ENCODE measurements around the gene RPL15. TPM values are rescaled to one million over a fixed set of nuclear protein-coding genes. Genes with fewer than 3 reads are reported as not detected.

RPL15 gene
- total and polyA plus RNA-seq, 2 of the 8 experiments (the other 6 are each of a cell fraction or from before 2014, with no cell fraction given): 2,819 to 6,473 TPM

DNA sequence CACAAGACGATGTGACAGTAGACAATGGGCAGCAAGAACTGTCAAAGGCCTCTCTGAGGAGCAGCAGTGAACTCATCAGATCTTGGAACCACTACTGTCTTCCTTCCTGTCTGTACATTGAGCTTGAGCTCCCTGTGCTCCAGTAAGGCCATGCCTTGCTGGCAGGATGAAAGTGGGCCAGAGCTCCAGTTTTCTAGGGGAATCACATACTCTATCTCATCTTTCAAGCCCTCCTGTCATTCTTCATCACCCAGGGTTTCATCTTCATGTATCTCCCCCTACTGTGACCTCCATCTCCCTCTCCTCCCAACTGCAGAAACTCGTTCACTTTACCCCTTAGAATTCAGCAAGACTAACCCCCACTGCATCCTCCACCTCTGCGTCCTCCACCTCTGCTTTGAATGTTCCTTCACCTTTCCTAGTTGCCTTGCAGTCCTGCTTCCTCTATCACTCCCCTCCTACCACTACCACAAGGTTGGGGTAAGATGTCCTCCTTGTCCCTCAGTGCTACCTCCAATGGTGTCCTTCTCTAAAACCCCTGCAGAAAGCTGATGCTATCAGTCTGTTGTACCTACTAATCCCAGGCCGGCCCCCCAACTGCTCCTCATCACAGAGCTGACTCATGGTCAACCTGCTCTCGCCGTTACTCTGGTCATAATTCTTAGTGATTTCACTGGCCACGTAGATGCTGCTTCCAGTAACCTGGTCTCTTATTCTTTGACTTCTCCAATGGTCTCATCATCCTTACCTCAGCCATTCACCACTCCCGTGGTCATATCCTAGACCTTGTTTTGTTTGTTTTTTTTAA, 22.5 kb upstream of the RPL15 start:
- Histone ChIP-seq H3K4me1 (replicated peaks in 1 of 4; ENCODE audit: control insufficient read depth in 3 of 4, insufficient read depth in 4 of 4, low read length in 3 of 4) (peaks cover 0 to 7% (median 1%) of the 10 kb centered on the region in 4 experiments; a peak in 3 of 7 replicates), H3K4me3 (ENCODE audit: extremely low read depth in 1 of 4, insufficient read depth in 2 of 4, low read depth in 3 of 4, low read length in 4 of 4) (no peak overlapping the region), H3K56ac (replicated peaks; ENCODE audit: insufficient read length, low read depth, low read length) (no peak overlapping the region), H2AK5ac (ENCODE audit: low read depth, low read length) (no peak overlapping the region), H2AFZ (ENCODE audit: low read length) (no peak overlapping the region), H3K27ac (ENCODE audit: low read depth, low read length) (no peak overlapping the region), H3K36me3 (ENCODE audit: control insufficient read depth in 2 of 4, insufficient read depth in 4 of 4, low read length in 3 of 4) (peaks cover 7 to 40% (median 21%) of the 10 kb centered on the region in 4 experiments; a peak in 6 of 8 replicates), H3K9ac (replicated peaks in 1 of 4; ENCODE audit: extremely low read depth in 1 of 4, low read depth in 3 of 4, low read length in 3 of 4) (no peak overlapping the region), H4K91ac (replicated peaks; ENCODE audit: insufficient read length, low read length) (no peak overlapping the region), H2BK5ac (ENCODE audit: low read depth, low read length) (no peak overlapping the region), H3K23ac (ENCODE audit: insufficient read length) (no peak overlapping the region), H2BK12ac (ENCODE audit: low read depth, low read length) (no peak overlapping the region), H2BK120ac (replicated peaks; ENCODE audit: low read depth, low read length) (no peak overlapping the region), H3K18ac (ENCODE audit: extremely low read depth, low read length) (no peak overlapping the region), H4K20me1 (replicated peaks in 1 of 2; ENCODE audit: control insufficient read depth in 1 of 2, insufficient read depth in 2 of 2, low read length in 2 of 2) (peaks cover 2 to 5% of the 10 kb centered on the region in 2 experiments), H2BK15ac (ENCODE audit: low read length) (no peak overlapping the region), H3K4me2 (ENCODE audit: insufficient read depth in 1 of 2, low read depth in 2 of 2, low read length in 2 of 2) (no peak overlapping the region), H3K79me1 (ENCODE audit: low read depth, low read length) (0 out of 2 replicates have a peak, but pooled peaks cover 2% of the 10 kb centered on the region), H3K23me2 (ENCODE audit: low read depth, low read length) (no peaks in the 10 kb centered on the region), H3K27me3 (replicated peaks in 1 of 4; ENCODE audit: control insufficient read depth in 3 of 4, extremely low read depth in 1 of 4, insufficient read depth in 3 of 4, low read length in 3 of 4) (no peaks in the 10 kb centered on the region), H4K8ac (ENCODE audit: extremely low read depth, insufficient read depth, low read length) (no peak overlapping the region), H3K14ac (ENCODE audit: insufficient read length) (no peak overlapping the region), H3K9me3 (ENCODE audit: insufficient read depth in 2 of 2, low read depth in 1 of 2, low read length in 1 of 2) (peaks cover 3% of the 10 kb centered on the region in 2 experiments; a peak in 2 of 4 replicates), H3K79me2 (ENCODE audit: control insufficient read depth in 1 of 2, insufficient read depth in 2 of 2, low read length in 2 of 2) (peaks cover 0 to 2% of the 10 kb centered on the region in 2 experiments; a peak in 1 of 4 replicates), H2BK20ac (ENCODE audit: low read length) (no peak overlapping the region), H3K4ac (replicated peaks; ENCODE audit: insufficient read length, low read depth, low read length) (no peak overlapping the region), H4K5ac (ENCODE audit: insufficient read length, low read depth, low read length) (no peak overlapping the region)
- no peak for FAIRE-seq
- TF ChIP-seq POLR2A (IDR thresholded peaks at IDR 0.05; ENCODE audit: control extremely low read depth in 1 of 2, low read depth in 2 of 2, low read length in 2 of 2) (peak in 1 of 2 experiments; percentile 64; a peak in 2 of 3 replicates), CREB1 (IDR thresholded peaks at IDR 0.05) (no peak), POLR2AphosphoS5 (IDR thresholded peaks at IDR 0.05; ENCODE audit: low read depth, low read length) (peak; percentile 55), SP2 (IDR thresholded peaks at IDR 0.05; ENCODE audit: low read length) (no peak)
- DNase-seq (ENCODE audit: low read depth in 1 of 2, low spot score in 2 of 2): no peak
- 87% methylated on average over 8 of the region's 8 CpGs; no CpG with 5 or more reads in 1 of the 2 experiments for WGBS, 2 experiments (ENCODE audit: extremely low coverage in 1 of 2, insufficient coverage in 1 of 2, insufficient read length in 1 of 2, insufficient replicate concordance in 2 of 2, low coverage in 1 of 2, low lambda C conversion rate in 2 of 2, missing lambda C conversion rate in 1 of 2)
- ChIA-PET POLR2A (ENCODE audit: partially characterized antibody) (interaction anchor here (0.7 to 9.0 kb wide), 10 partner anchors 8 to 661 kb away, joined by 3 to 143 read pairs (median 3); partner anchors contain the start of genes NKIRAS1 and RPL15), CTCF (ENCODE audit: partially characterized antibody) (interaction anchor here (0.7 to 2.3 kb wide), 5 partner anchors 10 to 52 kb away, joined by 3 to 10 read pairs (median 3); partner anchors contain the start of genes NKIRAS1 and RPL15)

Data from H1 (cell line).